Astrocyte of the spinal cord (primary cell): ENCODE results near the gene ZNF132.

Experiments
- DNase-seq: peaks from one replicate; pipeline ENCODE4 v3.0.0; 2011; ENCODE audit warnings: low read depth, low spot score
- H3K4me3 ChIP-seq: 2 replicates; pipeline ENCODE4 v1.5.1; 2011; ENCODE audit warnings: low read depth, mild to moderate bottlenecking, low read length, moderate library complexity
- CTCF ChIP-seq: IDR thresholded peaks from 2 replicates; pipeline ENCODE4 v1.5.1; 2012; ENCODE audit warnings: low read depth, mild to moderate bottlenecking, low read length, inconsistent platforms
- in situ Hi-C: cut with HindIII; loops from 2 replicates; pipeline ENCODE4 v1.10.0; 2017; ENCODE audit warnings: low sequenced_read_pairs

The ZNF132 gene

GRCh38 chr19:58468216-58468839 is 28.4 kb upstream of the ZNF132 start:
- TF ChIP-seq CTCF, result no peak
- DNase-seq, result no peak
- in situ Hi-C loops, result no loop called here
- no peak overlapping the region for H3K4me3 ChIP-seq

GRCh38 chr19:58466760-58467589 is 27.0 kb upstream of the ZNF132 start, which contains the start of gene ZNF324:
TSS of gene ZNF324 (plus strand) at chr19:58467080. CDS start at chr19:58469186, 2,106 bp downstream.
- TF ChIP-seq CTCF, result no peak
- peak; percentile 96 for DNase-seq
- in situ Hi-C loops, result no loop called here
- H3K4me3 ChIP-seq, result peak within 1 kb of the TSS; percentile 64

- no peak for DNase-seq
- H3K4me3 ChIP-seq, result peak overlapping the region; percentile 64
- in situ Hi-C loops, result no loop called here
- TF ChIP-seq CTCF, result no peak
Measured at GRCh38 chr19:58466089-58466759, 26.3 kb upstream of the ZNF132 start.

GRCh38 chr19:58460039-58460438 is 20.1 kb upstream of the ZNF132 start:
- in situ Hi-C loops, result no loop called here
- DNase-seq, result no peak
- H3K4me3 ChIP-seq, result no peak overlapping the region
- no peak for TF ChIP-seq CTCF

- in situ Hi-C loops, result no loop called here
- TF ChIP-seq CTCF, result no peak
- no peak for DNase-seq
Measured at GRCh38 chr19:58456111-58456510, 16.2 kb upstream of the ZNF132 start.

GRCh38 chr19:58455306-58455705 is 15.4 kb upstream of the ZNF132 start:
- no peak for DNase-seq
- no peak for TF ChIP-seq CTCF
- in situ Hi-C loops, result no loop called here
- no peak overlapping the region for H3K4me3 ChIP-seq

More at GRCh38 chr19:58456111-58456510, 16.2 kb upstream of the ZNF132 start:
- H3K4me3 ChIP-seq, result no peak overlapping the region
